HepG2 (cell line): Measurements from ENCODE around the gene PTPRF. TPM values are rescaled to one million over a fixed set of nuclear protein-coding genes. Genes with fewer than 3 reads are reported as not detected.

Source experiments
- ATAC-seq: fragments of 200-7000 bp; cut with Tn5 transposase; 3 replicates; pipeline ENCODE4 v1.9.1; 2020; ENCODE audit warnings: mild to moderate bottlenecking, moderate library complexity
- BruUV-seq: library from RNA; stranded (reverse); fragments of 400-500 nt; replicated peaks from 2 replicates; lab custom pipeline; 2021; lab: Mats Ljungman, UMichigan
- CTCF ChIA-PET: fragments of 300-600 bp; formaldehyde crosslinking; extraction: SDS; loops from one replicate; lab custom pipeline; 2021; ENCODE audit warnings: low total read pairs, inconsistent platforms, low intra/inter-chr PET ratio; lab: Yijun Ruan, JAX
- POLR2A ChIA-PET: fragments of 350-600 bp; sonication (Branson Sonifier 250); formaldehyde crosslinking; loops from one replicate; lab custom pipeline; 2020; ENCODE audit warnings: antibody characterized with exemption, inconsistent platforms; lab: Yijun Ruan, JAX
- DNase-seq: peaks from one replicate; pipeline ENCODE4 v3.0.0-alpha.2; 2015; ENCODE audit warnings: low spot score
- FAIRE-seq: peaks from 3 replicates; lab custom pipeline; 2011; peaks lifted over from hg19 to GRCh38; lab: Jason Lieb, UNC
- H2AFZ ChIP-seq: one replicate; pipeline ENCODE4 v1.6.1; 2011; ENCODE audit warnings: low read length, inconsistent platforms
- H3K27ac ChIP-seq: fragments of 300-600 bp; 3 replicates; pipeline ENCODE4 v1.8.0; 2011; ENCODE audit warnings: mixed run types, mild to moderate bottlenecking, mixed read lengths, low read length, inconsistent platforms; ENCODE audit not compliant: insufficient read depth; ENCODE audit errors: extremely low read length
- H3K27me3 ChIP-seq, 2 experiments: fragments of 200-600 bp in 1 of 2; 2 replicates in 1 of 2; 3 replicates in 1 of 2; pipeline versions ENCODE4 v1.6.0 to v1.8.0; 2011; ENCODE audit warnings: low read length in 2 of 2, mild to moderate bottlenecking in 2 of 2, moderate library complexity in 2 of 2, inconsistent platforms in 1 of 2; ENCODE audit not compliant: insufficient read depth in 2 of 2, control insufficient read depth in 1 of 2
- H3K36me3 ChIP-seq, 2 experiments: fragments of 200-600 bp in 1 of 2; replicated peaks in 1 of 2; 2 replicates in 1 of 2; 3 replicates in 1 of 2; pipeline versions ENCODE4 v1.5.1 to v1.8.0; 2011; ENCODE audit warnings: low read length in 2 of 2, inconsistent platforms in 1 of 2; ENCODE audit not compliant: insufficient read depth in 2 of 2, control insufficient read depth in 1 of 2
- H3K4me1 ChIP-seq: 2 replicates; pipeline ENCODE4 v1.5.1; 2012; ENCODE audit warnings: low read length, inconsistent platforms; ENCODE audit not compliant: insufficient read depth
- H3K4me2 ChIP-seq: 2 replicates; pipeline ENCODE4 v1.6.0; 2011; ENCODE audit warnings: low read depth, low read length, inconsistent platforms
- H3K4me3 ChIP-seq, 3 experiments: fragments of 200-600 bp in 1 of 3; sonication (generic), shearing (Covaris generic) in 1 of 3; replicated peaks in 1 of 3; 2 replicates each; pipeline ENCODE4 v1.5.1; 2011 to 2016; ENCODE audit warnings: low read length in 3 of 3, inconsistent platforms in 2 of 3, low read depth in 2 of 3, mild to moderate bottlenecking in 2 of 3, control low read depth in 1 of 3, mixed read lengths in 1 of 3; ENCODE audit not compliant: insufficient read depth in 1 of 3
- H3K79me2 ChIP-seq: one replicate; pipeline ENCODE4 v1.6.1; 2011; ENCODE audit warnings: low read length, inconsistent platforms; ENCODE audit not compliant: insufficient read depth
- H3K9ac ChIP-seq: 2 replicates; pipeline ENCODE4 v1.6.0; 2011; ENCODE audit warnings: mild to moderate bottlenecking, low read depth, low read length, inconsistent platforms; ENCODE audit not compliant: insufficient read depth
- H3K9me3 ChIP-seq: 2 replicates; pipeline ENCODE4 v1.5.1; 2012; ENCODE audit warnings: mild to moderate bottlenecking, low read length
- H4K20me1 ChIP-seq: 2 replicates; pipeline ENCODE4 v1.6.0; 2011; ENCODE audit warnings: inconsistent platforms, mild to moderate bottlenecking, low read length, moderate library complexity; ENCODE audit not compliant: insufficient read depth
- HNF1B ChIP-seq: sonication (generic); formaldehyde crosslinking; IDR thresholded peaks from 2 replicates; pipeline ENCODE4 v1.5.1; 2020; ENCODE audit warnings: mild to moderate bottlenecking, moderate library complexity, missing genetic modification reagents
- KDM4B ChIP-seq: sonication (generic); formaldehyde crosslinking; IDR thresholded peaks from 2 replicates; pipeline ENCODE4 v1.4.0; 2020; ENCODE audit warnings: missing genetic modification reagents
- POLR2G ChIP-seq: fragments of 200-400 bp; formaldehyde crosslinking; IDR thresholded peaks from 2 replicates; pipeline ENCODE4 v1.6.1; 2018; ENCODE audit warnings: mild to moderate bottlenecking, low read depth, low read length, moderate library complexity
- RARG ChIP-seq: sonication (generic); formaldehyde crosslinking; IDR thresholded peaks from 2 replicates; pipeline ENCODE4 v1.4.0; 2020; ENCODE audit warnings: low read depth, mild to moderate bottlenecking, missing genetic modification reagents
- ZBTB49 ChIP-seq: sonication (generic); formaldehyde crosslinking; IDR thresholded peaks from 2 replicates; pipeline ENCODE4 v1.4.0; 2020; ENCODE audit warnings: missing genetic modification reagents, borderline replicate concordance
- ZNF121 ChIP-seq: sonication (generic); formaldehyde crosslinking; IDR thresholded peaks from 2 replicates; pipeline ENCODE4 v1.5.0; 2020; ENCODE audit warnings: mild to moderate bottlenecking, missing genetic modification reagents
- ZNF276 ChIP-seq: sonication (generic); formaldehyde crosslinking; IDR thresholded peaks from 2 replicates; pipeline ENCODE4 v1.4.0; 2020; ENCODE audit warnings: mild to moderate bottlenecking, low read depth, missing genetic modification reagents
- ZNF354B ChIP-seq: sonication (generic); formaldehyde crosslinking; IDR thresholded peaks from 2 replicates; pipeline ENCODE4 v1.8.0; 2022; ENCODE audit warnings: mild to moderate bottlenecking, missing genetic modification reagents
- ZNF619 ChIP-seq: sonication (generic); formaldehyde crosslinking; IDR thresholded peaks from 2 replicates; pipeline ENCODE4 v1.4.0; 2020; ENCODE audit warnings: mild to moderate bottlenecking, missing genetic modification reagents
- ZNF629 ChIP-seq: sonication (generic); formaldehyde crosslinking; conservative IDR thresholded peaks from 2 replicates; pipeline ENCODE4 v1.5.0; 2020; ENCODE audit warnings: missing genetic modification reagents
- WGBS: methylation state at CpG from one replicate; pipeline ENCODE4 v1.1.6; 2017; ENCODE audit warnings: low lambda C conversion rate; 5-methylcytosine and 5-hydroxymethylcytosine counted together
- in situ Hi-C: cut with HindIII; loops from 2 replicates; pipeline ENCODE4 v1.10.0; 2017; ENCODE audit warnings: low pct_unique_long_range_greater_than_20kb; ENCODE audit not compliant: extremely low pct_ligation_motif_present
- intact Hi-C: fragments of 100-400 bp; cut with micrococcal nuclease; formaldehyde crosslinking; loops from one replicate; pipeline ENCODE4 v1.10.0; 2022; ENCODE audit not compliant: unreplicated experiment
- polyA plus RNA-seq, 8 experiments: library from polyadenylated mRNA; depleted of rRNA in 3 of 8; stranded (reverse) in 7 of 8; unstranded in 1 of 8; fragments of >200 nt; fragmentation: Illumina TruSeq in 4 of 8; extraction: Trizol in 4 of 8; gene quantifications; 2 replicates each; pipeline versions ENCODE4 v1.2.1 to v1.2.3, GENCODE V29; 2011 to 2016; ENCODE audit warnings: low read depth in 4 of 8, missing spikeins in 1 of 8, mixed read lengths in 1 of 8; ENCODE audit not compliant: insufficient read depth in 1 of 8
- total RNA-seq, 5 experiments: library from RNA; depleted of rRNA; stranded (reverse); fragments of >200 nt; fragmentation: Illumina TruSeq; extraction: Trizol; gene quantifications; 2 replicates each; pipeline ENCODE4 v1.2.3, GENCODE V29; 2016; ENCODE audit warnings: low read depth in 1 of 5

Gene PTPRF
- total and polyA plus RNA-seq, 2 of the 13 experiments (the other 11 are each of a cell fraction or from before 2014, with no cell fraction given) = 55.9 to 167 TPM

- no peak overlapping the region for H3K9ac ChIP-seq
- peaks cover 20% of the 10 kb centered on the region for H3K4me1 ChIP-seq
- POLR2A ChIA-PET = no interaction called here
- H3K27ac ChIP-seq = no peak overlapping the region
- no peak for DNase-seq
- TF ChIP-seq ZBTB49 (CRISPR knock-in tag) (no peak), ZNF276 (CRISPR knock-in tag) (no peak), ZNF354B (CRISPR knock-in tag) (no peak), ZNF629 (CRISPR knock-in tag) (no peak), POLR2G (no peak), ZNF121 (CRISPR knock-in tag) (no peak), HNF1B (CRISPR knock-in tag) (no peak), RARG (CRISPR knock-in tag) (no peak), ZNF619 (CRISPR knock-in tag) (no peak), KDM4B (no peak)
- TF ChIP-seq, all 625 proteins: peak for 0
- in situ Hi-C loops (no loop called here), intact Hi-C loops (no loop called here)
- no TSS peak for BruUV-seq
- H3K36me3 ChIP-seq = no peaks in the 10 kb centered on the region
- H3K9me3 ChIP-seq = peaks cover 8% of the 10 kb centered on the region; the same call in 1 of the 2 replicates
- H3K4me3 ChIP-seq = no peak overlapping the region
- no peak for FAIRE-seq
- H4K20me1 ChIP-seq = no peaks in the 10 kb centered on the region
- no peak overlapping the region for H2AFZ ChIP-seq
- H3K27me3 ChIP-seq = no peaks in the 10 kb centered on the region
- no peaks in the 10 kb centered on the region for H3K79me2 ChIP-seq
- CTCF ChIA-PET = no interaction called here
- no peak for ATAC-seq
- no peak overlapping the region for H3K4me2 ChIP-seq
- WGBS = 29% methylated on average over 2 of the region's 2 CpGs
Measured at GRCh38 chr1:43492826-43493225, 37.9 kb upstream of the PTPRF start.
